Tibial nerve (tissue), 4 donors: ENCODE measurements around the gene TASL. TPM values are rescaled to one million over a fixed set of nuclear protein-coding genes. Genes with fewer than 3 reads are reported as not detected.
A peak's percentile ranks its signal among the peaks of the same experiment; 100 is the strongest.

ENCODE experiments used
- DNase-seq, 2 donors: peaks; one replicate each; pipeline ENCODE4 v3.0.0-alpha.2; 2019; ENCODE audit warnings: low spot score in 2 of 2
- H3K27ac ChIP-seq, 4 donors: fragments of 200-600 bp; sonication (generic) in 3 of 4; one replicate each; pipeline ENCODE4 v1.5.1; 2017 to 2019; ENCODE audit warnings: mild to moderate bottlenecking in 1 of 4
- H3K27me3 ChIP-seq, 2 donors: fragments of 200-600 bp; sonication (generic) in 1 of 2; one replicate each; pipeline versions ENCODE4 v1.5.1 to v1.6.0; 2017 to 2019
- H3K36me3 ChIP-seq, 3 donors: fragments of 200-600 bp; sonication (generic); one replicate each; pipeline ENCODE4 v1.5.1; 2018 to 2019
- H3K4me1 ChIP-seq, 4 donors: fragments of 200-600 bp; sonication (generic) in 3 of 4; one replicate each; pipeline ENCODE4 v1.5.1; 2017 to 2019
- H3K4me3 ChIP-seq, 4 donors: fragments of 200-600 bp; sonication (generic) in 3 of 4; one replicate each; pipeline ENCODE4 v1.5.1; 2017 to 2019; ENCODE audit warnings: mild to moderate bottlenecking in 1 of 4, moderate library complexity in 1 of 4
- H3K9me3 ChIP-seq, 4 donors: fragments of 200-600 bp; sonication (generic) in 3 of 4; one replicate each; pipeline ENCODE4 v1.5.1; 2017 to 2019
- CTCF ChIP-seq, 5 experiments: fragments of 200-600 bp in 3 of 5; fragments of 450-650 bp in 2 of 5; sonication (generic) in 3 of 5; IDR thresholded peaks; one replicate each; pipeline ENCODE4 v1.5.1; 2016 to 2019; ENCODE audit warnings: antibody characterized with exemption in 5 of 5, mild to moderate bottlenecking in 3 of 5, moderate library complexity in 2 of 5
- EP300 ChIP-seq, 2 donors: sonication (generic); formaldehyde crosslinking; IDR thresholded peaks; one replicate each; pipeline ENCODE4 v1.6.1; 2017; ENCODE audit warnings: antibody characterized with exemption in 2 of 2, mild to moderate bottlenecking in 1 of 2
- POLR2A ChIP-seq, 2 donors: fragments of 450-650 bp; IDR thresholded peaks; one replicate each; pipeline ENCODE4 v1.6.1; 2017; ENCODE audit warnings: antibody characterized with exemption in 2 of 2, mild to moderate bottlenecking in 2 of 2, moderate library complexity in 2 of 2
- WGBS, 2 donors: methylation state at CpG; one replicate each; pipeline ENCODE4 v1.1.5; 2018; 5-methylcytosine and 5-hydroxymethylcytosine counted together
- total RNA-seq, 4 donors: library from RNA; depleted of rRNA; stranded (reverse); fragments of >200 nt; gene quantifications; one replicate each; pipeline ENCODE4 v1.1.0, GENCODE V29; 2016

TASL gene
- total RNA-seq: 1 to 10 TPM in 1 of 4 donors, under 1 TPM in 1, not detected in 2; 0.39 to 2.8 TPM

GRCh38 chrX:30577362-30577991, at the start of gene TASL:
Gene TASL, minus strand, starts transcription at chrX:30577766. Its CDS starts 17,411 bp downstream, at chrX:30560355.
- Histone ChIP-seq H3K4me3 (peak within 1 kb of the TSS in 1 of 4 donors; percentile 15), H3K9me3 (no peaks in the 10 kb centered on the region), H3K27me3 (no peaks in the 10 kb centered on the region), H3K4me1 (no peaks in the 10 kb centered on the region), H3K27ac (peak within 1 kb of the TSS in 2 of 4 donors; percentile 17 to 40), H3K36me3 (no peaks in the 10 kb centered on the region)
- TF ChIP-seq CTCF (IDR thresholded peaks at IDR 0.05) (no peak), EP300 (IDR thresholded peaks at IDR 0.05) (no peak), POLR2A (IDR thresholded peaks at IDR 0.05) (no peak)
- WGBS, 2 donors: 64 to 68% methylated on average over 10 of the region's 10 CpGs
- DNase-seq: no peak

GRCh38 chrX:30626402-30626801, 48.8 kb upstream of the TASL start:
- no peaks in the 10 kb centered on the region for H3K27me3 ChIP-seq
- WGBS, 2 donors: 66 to 97% methylated on average over 2 of the region's 2 CpGs
- H3K4me1 ChIP-seq: no peaks in the 10 kb centered on the region
- H3K9me3 ChIP-seq: peaks cover 0 to 6% (median 0%) of the 10 kb centered on the region in 4 donors
- DNase-seq: no peak
- H3K36me3 ChIP-seq: no peaks in the 10 kb centered on the region
- TF ChIP-seq CTCF (IDR thresholded peaks at IDR 0.05) (no peak), EP300 (IDR thresholded peaks at IDR 0.05) (no peak), POLR2A (IDR thresholded peaks at IDR 0.05) (no peak)
- no peak overlapping the region for H3K27ac ChIP-seq
- no peak overlapping the region for H3K4me3 ChIP-seq

GRCh38 chrX:30622361-30622760, 44.8 kb upstream of the TASL start:
- no peak for DNase-seq
- no peak overlapping the region for H3K4me3 ChIP-seq
- TF ChIP-seq CTCF (IDR thresholded peaks at IDR 0.05): no peak
- no peak for TF ChIP-seq POLR2A (IDR thresholded peaks at IDR 0.05)
- no peak for TF ChIP-seq EP300 (IDR thresholded peaks at IDR 0.05)
- no peaks in the 10 kb centered on the region for H3K36me3 ChIP-seq
- no peaks in the 10 kb centered on the region for H3K27me3 ChIP-seq
- 82 to 93% methylated on average over 2 of the region's 2 CpGs for whole genome bisulfite sequencing, 2 donors
- no peak overlapping the region for H3K27ac ChIP-seq
- H3K9me3 ChIP-seq: peaks cover 0 to 6% (median 0%) of the 10 kb centered on the region in 4 donors
- no peaks in the 10 kb centered on the region for H3K4me1 ChIP-seq

- 54 to 60% methylated on average over 2 of the region's 2 CpGs for WGBS, 2 donors
Observed at GRCh38 chrX:30620980-30621618, 43.5 kb upstream of the TASL start.

More at GRCh38 chrX:30620980-30621618, 43.5 kb upstream of the TASL start:
- H3K27ac ChIP-seq: no peak overlapping the region
- H3K4me1 ChIP-seq: no peaks in the 10 kb centered on the region
- peaks cover 0 to 6% (median 0%) of the 10 kb centered on the region in 4 donors for H3K9me3 ChIP-seq
- no peak overlapping the region for H3K4me3 ChIP-seq
- DNase-seq: peak in 1 of 2 donors; percentile 36
- H3K36me3 ChIP-seq: no peaks in the 10 kb centered on the region
- TF ChIP-seq CTCF (IDR thresholded peaks at IDR 0.05): no peak
- TF ChIP-seq EP300 (IDR thresholded peaks at IDR 0.05): peak in 1 of 2 donors; percentile 43
- H3K27me3 ChIP-seq: no peaks in the 10 kb centered on the region
